ENCODE data around the gene SOWAHC. TPM values are rescaled to one million over a fixed set of nuclear protein-coding genes. Genes with fewer than 3 reads are reported as not detected.

SOWAHC gene
- total RNA-seq = 6.1 and 7.1 TPM in 2 replicates

GRCh38 chr2:109613922-109614714 is at the start of gene SOWAHC, which contains the start of gene SEPTIN10:
Gene SOWAHC, plus strand, starts transcription at chr2:109614364. Its CDS starts 126 bp downstream, at chr2:109614490.
Gene SEPTIN10, minus strand, starts transcription at chr2:109613966. Its CDS starts 139 bp downstream, at chr2:109613827.

Other genes with a start within 250 kb of the SOWAHC start
- 66.6 and 79.8 TPM in 2 replicates for gene SEPTIN10, start 398 bp upstream of the SOWAHC start, total RNA-seq
- 2.6 and 5.1 TPM in 2 replicates for gene RGPD5, start 179.9 kb downstream of the SOWAHC start, total RNA-seq